GM12878 (cell line): ENCODE data around the gene CAMP. TPM values are rescaled to one million over a fixed set of nuclear protein-coding genes. Genes with fewer than 3 reads are reported as not detected.
A peak's percentile ranks its signal among the peaks of the same experiment; 100 is the strongest.

ENCODE experiments used
- ATAC-seq: fragments of 200-7000 bp; cut with Tn5 transposase; 3 replicates; pipeline ENCODE4 v1.9.1; 2020; ENCODE audit warnings: mild to moderate bottlenecking, moderate library complexity
- BruUV-seq: library from RNA; stranded (reverse); fragments of 400-500 nt; replicated peaks from 2 replicates; lab custom pipeline; 2021; lab: Mats Ljungman, UMichigan
- CTCF ChIA-PET: fragments of 300-600 bp; sonication (Branson Sonifier 250); formaldehyde crosslinking; extraction: SDS; loops from one replicate; lab custom pipeline; 2021; ENCODE audit warnings: inconsistent platforms; lab: Yijun Ruan, JAX
- POLR2A ChIA-PET: fragments of 350-600 bp; formaldehyde crosslinking; extraction: SDS; loops from one replicate; lab custom pipeline; 2021; ENCODE audit warnings: inconsistent platforms; lab: Charles Lee
- RAD21 ChIA-PET: fragments of 300-600 bp; sonication (Branson Sonifier 250); formaldehyde crosslinking; loops from one replicate; lab custom pipeline; 2023; ENCODE audit warnings: antibody characterized with exemption; ENCODE audit not compliant: unreplicated experiment; lab: Charles Lee
- SMC1A ChIA-PET: fragments of 300-600 bp; sonication (Branson Sonifier 250); formaldehyde crosslinking; loops from one replicate; lab custom pipeline; 2023; ENCODE audit not compliant: unreplicated experiment, uncharacterized antibody; lab: Charles Lee
- DNase-seq: peaks from one replicate; pipeline ENCODE4 v3.0.0-alpha.2; 2011; ENCODE audit warnings: low read depth, low spot score
- FAIRE-seq: peaks from 3 replicates; lab custom pipeline; 2011; peaks lifted over from hg19 to GRCh38; lab: Jason Lieb, UNC
- H2AFZ ChIP-seq: 2 replicates; pipeline ENCODE4 v1.6.0; 2011; ENCODE audit warnings: low read depth, low read length, control low read depth; ENCODE audit not compliant: control insufficient read depth
- H3K27ac ChIP-seq: 2 replicates; pipeline ENCODE4 v1.5.1; 2011; ENCODE audit warnings: control low read depth; ENCODE audit not compliant: control insufficient read depth, insufficient read depth
- H3K27me3 ChIP-seq, 2 experiments: replicated peaks in 1 of 2; 2 replicates each; pipeline versions ENCODE4 v1.6.0 to v1.6.1; 2011; ENCODE audit warnings: low read length in 1 of 2; ENCODE audit not compliant: control insufficient read depth in 2 of 2, insufficient read depth in 2 of 2
- H3K36me3 ChIP-seq, 2 experiments: 2 replicates each; pipeline ENCODE4 v1.5.1; 2011; ENCODE audit warnings: low read length in 1 of 2; ENCODE audit not compliant: control insufficient read depth in 2 of 2, insufficient read depth in 2 of 2
- H3K4me1 ChIP-seq: 2 replicates; pipeline ENCODE4 v1.6.1; 2011; ENCODE audit warnings: mild to moderate bottlenecking, low read length, moderate library complexity, mixed read lengths; ENCODE audit not compliant: control insufficient read depth, insufficient read depth
- H3K4me2 ChIP-seq: 2 replicates; pipeline ENCODE4 v1.6.0; 2011; ENCODE audit warnings: control low read depth; ENCODE audit not compliant: control insufficient read depth, insufficient read depth
- H3K4me3 ChIP-seq: fragments of 200-600 bp; sonication (generic); 2 replicates; pipeline ENCODE4 v1.5.1; 2016
- H3K79me2 ChIP-seq: 2 replicates; pipeline ENCODE4 v1.6.0; 2011; ENCODE audit warnings: low read length; ENCODE audit not compliant: control insufficient read depth, insufficient read depth
- H3K9ac ChIP-seq: 2 replicates; pipeline ENCODE4 v1.8.0; 2011; ENCODE audit warnings: low read length, control low read depth, mixed read lengths; ENCODE audit not compliant: control insufficient read depth, insufficient read depth
- H3K9me3 ChIP-seq: replicated peaks from 3 replicates; pipeline ENCODE4 v1.5.1; 2011; ENCODE audit warnings: mild to moderate bottlenecking, low read length; ENCODE audit not compliant: control insufficient read depth, insufficient read depth
- H4K20me1 ChIP-seq: 2 replicates; pipeline ENCODE4 v1.6.0; 2011; ENCODE audit not compliant: control insufficient read depth, insufficient read depth
- EED ChIP-seq: sonication (generic); IDR thresholded peaks from 2 replicates; pipeline ENCODE4 v1.6.1; 2016; ENCODE audit warnings: antibody characterized with exemption, low read depth
- PBX3 ChIP-seq: IDR thresholded peaks from 2 replicates; pipeline ENCODE4 v1.6.1; 2011; ENCODE audit warnings: mild to moderate bottlenecking, low read depth, low read length, moderate library complexity; ENCODE audit not compliant: insufficient replicate concordance
- WGBS: methylation state at CpG from one replicate; pipeline ENCODE4 v1.1.6; 2016; ENCODE audit warnings: low lambda C conversion rate; ENCODE audit not compliant: insufficient replicate concordance, insufficient coverage; ENCODE audit errors: missing lambda C conversion rate; 5-methylcytosine and 5-hydroxymethylcytosine counted together
- in situ Hi-C: fragments of 300-500 bp; cut with MboI; formaldehyde crosslinking; loops from 9 replicates; pipeline ENCODE4 v1.14.3; 2018; ENCODE audit warnings: mixed read lengths
- intact Hi-C: fragments of 100-400 bp; cut with micrococcal nuclease; formaldehyde crosslinking; loops from one replicate; pipeline ENCODE4 v1.14.2; 2022; ENCODE audit not compliant: unreplicated experiment
- polyA plus RNA-seq, 11 experiments: library from polyadenylated mRNA; depleted of rRNA in 4 of 11; unstranded in 6 of 11; stranded (reverse) in 5 of 11; fragments of >200 nt; fragmentation: Nextera tagmentation in 4 of 11; fragmentation: Illumina TruSeq in 1 of 11; extraction: Ambion mirVana in 4 of 11; extraction: Trizol in 1 of 11; gene quantifications; 1 replicate in 1 of 11; 2 replicates in 10 of 11; pipeline versions ENCODE4 v1.2.1 to v1.2.3, GENCODE V29; 2011 to 2016; ENCODE audit warnings: inconsistent platforms in 2 of 11, missing spikeins in 2 of 11, low read depth in 1 of 11
- total RNA-seq, 4 experiments: library from RNA; depleted of rRNA in 3 of 4; stranded (reverse); fragments of >200 nt in 3 of 4; fragmentation: Illumina TruSeq in 1 of 4; extraction: Trizol in 1 of 4; gene quantifications; 2 replicates each; pipeline versions ENCODE4 v1.2.1 to v1.2.3, GENCODE V29; 2013 to 2021

CAMP gene
- total and polyA plus RNA-seq, 10 of the 15 experiments (the other 5 are each of a cell fraction or from before 2014, with no cell fraction given) = 0.76 to 34.3 (median 7.6) TPM

GRCh38 chr3:48187301-48187578 is 36.1 kb upstream of the CAMP start:
- Histone ChIP-seq H3K27ac (peak overlapping the region; percentile 74), H4K20me1 (no peaks in the 10 kb centered on the region), H3K27me3 (no peaks in the 10 kb centered on the region), H3K4me2 (peak overlapping the region; percentile 65), H3K9ac (peak overlapping the region; percentile 93), H2AFZ (peak overlapping the region; percentile 88), H3K79me2 (peaks cover 51% of the 10 kb centered on the region)
- SMC1A ChIA-PET = interaction anchor here (1.0 to 5.9 kb wide), 3 partner anchors 9 to 253 kb away, joined by 3 to 31 read pairs (median 3); partner anchors contain the start of genes CCDC51 and TMA7
- in situ Hi-C loops = no loop called here
- FAIRE-seq (no peak), ATAC-seq (no peak), DNase-seq (no peak)
- CTCF ChIA-PET = interaction anchor here (1.3 to 2.7 kb wide), 2 partner anchors 8 to 249 kb away, joined by 3 to 23 read pairs; no protein-coding TSS in a partner anchor
- RAD21 ChIA-PET = interaction anchor here (1.2 to 2.4 kb wide), 2 partner anchors 99 to 249 kb away, joined by 3 to 8 read pairs; no protein-coding TSS in a partner anchor
- TF ChIP-seq EED (0 out of 2 replicates have a peak, but pooled peaks have one; percentile 3), PBX3 (no peak)
- TF ChIP-seq, all 136 proteins: peak for 1
- Histone ChIP-seq H3K36me3 (peaks cover 4 to 25% of the 10 kb centered on the region in 2 experiments), H3K4me3 (peak overlapping the region; percentile 92), H3K4me1 (peaks cover 12% of the 10 kb centered on the region; the same call in 1 of the 2 replicates), H3K9me3 (no peaks in the 10 kb centered on the region)
- no TSS peak for BruUV-seq
- intact Hi-C loops = no loop called here
- POLR2A ChIA-PET = interaction anchor here (1.9 to 2.5 kb wide), 2 partner anchors 9 to 15 kb away, joined by 4 to 11 read pairs; no protein-coding TSS in a partner anchor
- 0% methylated on average over 8 of the region's 8 CpGs for WGBS
